GM12878 (cell line): ENCODE measurements around the gene AKAP17A. TPM values are rescaled to one million over a fixed set of nuclear protein-coding genes. Genes with fewer than 3 reads are reported as not detected.

Source experiments
- ATAC-seq: fragments of 200-7000 bp; cut with Tn5 transposase; 3 replicates; pipeline ENCODE4 v1.9.1; 2020; ENCODE audit warnings: mild to moderate bottlenecking, moderate library complexity
- BruUV-seq: library from RNA; stranded (reverse); fragments of 400-500 nt; replicated peaks from 2 replicates; lab custom pipeline; 2021; lab: Mats Ljungman, UMichigan
- CTCF ChIA-PET: fragments of 300-600 bp; sonication (Branson Sonifier 250); formaldehyde crosslinking; extraction: SDS; loops from one replicate; lab custom pipeline; 2021; ENCODE audit warnings: inconsistent platforms; lab: Yijun Ruan, JAX
- POLR2A ChIA-PET: fragments of 350-600 bp; formaldehyde crosslinking; extraction: SDS; loops from one replicate; lab custom pipeline; 2021; ENCODE audit warnings: inconsistent platforms; lab: Charles Lee
- RAD21 ChIA-PET: fragments of 300-600 bp; sonication (Branson Sonifier 250); formaldehyde crosslinking; loops from one replicate; lab custom pipeline; 2023; ENCODE audit warnings: antibody characterized with exemption; ENCODE audit not compliant: unreplicated experiment; lab: Charles Lee
- SMC1A ChIA-PET: fragments of 300-600 bp; sonication (Branson Sonifier 250); formaldehyde crosslinking; loops from one replicate; lab custom pipeline; 2023; ENCODE audit not compliant: unreplicated experiment, uncharacterized antibody; lab: Charles Lee
- DNase-seq: peaks from one replicate; pipeline ENCODE4 v3.0.0-alpha.2; 2011; ENCODE audit warnings: low read depth, low spot score
- FAIRE-seq: peaks from 3 replicates; lab custom pipeline; 2011; peaks lifted over from hg19 to GRCh38; lab: Jason Lieb, UNC
- H2AFZ ChIP-seq: 2 replicates; pipeline ENCODE4 v1.6.0; 2011; ENCODE audit warnings: low read depth, low read length, control low read depth; ENCODE audit not compliant: control insufficient read depth
- H3K27ac ChIP-seq: 2 replicates; pipeline ENCODE4 v1.5.1; 2011; ENCODE audit warnings: control low read depth; ENCODE audit not compliant: control insufficient read depth, insufficient read depth
- H3K27me3 ChIP-seq, 2 experiments: replicated peaks in 1 of 2; 2 replicates each; pipeline versions ENCODE4 v1.6.0 to v1.6.1; 2011; ENCODE audit warnings: low read length in 1 of 2; ENCODE audit not compliant: control insufficient read depth in 2 of 2, insufficient read depth in 2 of 2
- H3K36me3 ChIP-seq, 2 experiments: 2 replicates each; pipeline ENCODE4 v1.5.1; 2011; ENCODE audit warnings: low read length in 1 of 2; ENCODE audit not compliant: control insufficient read depth in 2 of 2, insufficient read depth in 2 of 2
- H3K4me1 ChIP-seq: 2 replicates; pipeline ENCODE4 v1.6.1; 2011; ENCODE audit warnings: mild to moderate bottlenecking, low read length, moderate library complexity, mixed read lengths; ENCODE audit not compliant: control insufficient read depth, insufficient read depth
- H3K4me2 ChIP-seq: 2 replicates; pipeline ENCODE4 v1.6.0; 2011; ENCODE audit warnings: control low read depth; ENCODE audit not compliant: control insufficient read depth, insufficient read depth
- H3K4me3 ChIP-seq: fragments of 200-600 bp; sonication (generic); 2 replicates; pipeline ENCODE4 v1.5.1; 2016
- H3K79me2 ChIP-seq: 2 replicates; pipeline ENCODE4 v1.6.0; 2011; ENCODE audit warnings: low read length; ENCODE audit not compliant: control insufficient read depth, insufficient read depth
- H3K9ac ChIP-seq: 2 replicates; pipeline ENCODE4 v1.8.0; 2011; ENCODE audit warnings: low read length, control low read depth, mixed read lengths; ENCODE audit not compliant: control insufficient read depth, insufficient read depth
- H3K9me3 ChIP-seq: replicated peaks from 3 replicates; pipeline ENCODE4 v1.5.1; 2011; ENCODE audit warnings: mild to moderate bottlenecking, low read length; ENCODE audit not compliant: control insufficient read depth, insufficient read depth
- H4K20me1 ChIP-seq: 2 replicates; pipeline ENCODE4 v1.6.0; 2011; ENCODE audit not compliant: control insufficient read depth, insufficient read depth
- BACH1 ChIP-seq: fragments of 450-650 bp; IDR thresholded peaks from 2 replicates; pipeline ENCODE4 v1.6.1; 2017; ENCODE audit warnings: mild to moderate bottlenecking, borderline replicate concordance
- CBX3 ChIP-seq: fragments of 200-600 bp; sonication (generic); IDR thresholded peaks from 2 replicates; pipeline ENCODE4 v1.6.1; 2016; ENCODE audit warnings: low read depth, borderline replicate concordance
- SPI1 ChIP-seq: IDR thresholded peaks from 2 replicates; pipeline ENCODE4 v1.6.1; 2011; ENCODE audit warnings: low read depth, mild to moderate bottlenecking, low read length, moderate library complexity, borderline replicate concordance; ENCODE audit not compliant: insufficient read depth
- TAF1 ChIP-seq: IDR thresholded peaks from 2 replicates; pipeline ENCODE4 v1.6.1; 2011; ENCODE audit warnings: mild to moderate bottlenecking, low read depth, low read length, borderline replicate concordance
- TCF7 ChIP-seq: IDR thresholded peaks from 2 replicates; pipeline ENCODE4 v1.6.1; 2014; ENCODE audit warnings: antibody characterized with exemption, borderline replicate concordance
- ZNF384 ChIP-seq: IDR thresholded peaks from 2 replicates; pipeline ENCODE4 v1.6.1; 2012; ENCODE audit warnings: low read depth, mild to moderate bottlenecking, low read length, improper control_type of control experiment, borderline replicate concordance
- ZZZ3 ChIP-seq: IDR thresholded peaks from 2 replicates; pipeline ENCODE4 v1.6.1; 2011; ENCODE audit warnings: low read depth; ENCODE audit not compliant: control insufficient read depth, insufficient read length
- WGBS: methylation state at CpG from one replicate; pipeline ENCODE4 v1.1.6; 2016; ENCODE audit warnings: low lambda C conversion rate; ENCODE audit not compliant: insufficient replicate concordance, insufficient coverage; ENCODE audit errors: missing lambda C conversion rate; 5-methylcytosine and 5-hydroxymethylcytosine counted together
- in situ Hi-C: fragments of 300-500 bp; cut with MboI; formaldehyde crosslinking; loops from 9 replicates; pipeline ENCODE4 v1.14.3; 2018; ENCODE audit warnings: mixed read lengths
- intact Hi-C: fragments of 100-400 bp; cut with micrococcal nuclease; formaldehyde crosslinking; loops from one replicate; pipeline ENCODE4 v1.14.2; 2022; ENCODE audit not compliant: unreplicated experiment
- polyA plus RNA-seq, 11 experiments: library from polyadenylated mRNA; depleted of rRNA in 4 of 11; unstranded in 6 of 11; stranded (reverse) in 5 of 11; fragments of >200 nt; fragmentation: Nextera tagmentation in 4 of 11; fragmentation: Illumina TruSeq in 1 of 11; extraction: Ambion mirVana in 4 of 11; extraction: Trizol in 1 of 11; gene quantifications; 1 replicate in 1 of 11; 2 replicates in 10 of 11; pipeline versions ENCODE4 v1.2.1 to v1.2.3, GENCODE V29; 2011 to 2016; ENCODE audit warnings: inconsistent platforms in 2 of 11, missing spikeins in 2 of 11, low read depth in 1 of 11
- total RNA-seq, 4 experiments: library from RNA; depleted of rRNA in 3 of 4; stranded (reverse); fragments of >200 nt in 3 of 4; fragmentation: Illumina TruSeq in 1 of 4; extraction: Trizol in 1 of 4; gene quantifications; 2 replicates each; pipeline versions ENCODE4 v1.2.1 to v1.2.3, GENCODE V29; 2013 to 2021
- TF ChIP-seq, protein P1 (sequence below), 3 experiments: IDR thresholded peaks in 2 of 3; conservative IDR thresholded peaks in 1 of 3; 2 replicates each; pipeline ENCODE4 v1.5.1; 2011; ENCODE audit warnings: low read depth in 3 of 3, low read length in 3 of 3, mild to moderate bottlenecking in 3 of 3, control low read depth in 2 of 3, moderate library complexity in 2 of 3, inconsistent platforms in 1 of 3, mixed read lengths in 1 of 3; ENCODE audit not compliant: control insufficient read depth in 2 of 3, insufficient read depth in 1 of 3; ENCODE audit errors: extremely low read depth in 1 of 3

The AKAP17A gene
- total and polyA plus RNA-seq, 10 of the 15 experiments (the other 5 are each of a cell fraction or from before 2014, with no cell fraction given): 3.0 to 55.8 (median 25.5) TPM

GRCh38 chrX:1629244-1629643 is 37.8 kb downstream of the AKAP17A start:
- no peak for TF ChIP-seq BACH1
- TF ChIP-seq, protein P1, sequence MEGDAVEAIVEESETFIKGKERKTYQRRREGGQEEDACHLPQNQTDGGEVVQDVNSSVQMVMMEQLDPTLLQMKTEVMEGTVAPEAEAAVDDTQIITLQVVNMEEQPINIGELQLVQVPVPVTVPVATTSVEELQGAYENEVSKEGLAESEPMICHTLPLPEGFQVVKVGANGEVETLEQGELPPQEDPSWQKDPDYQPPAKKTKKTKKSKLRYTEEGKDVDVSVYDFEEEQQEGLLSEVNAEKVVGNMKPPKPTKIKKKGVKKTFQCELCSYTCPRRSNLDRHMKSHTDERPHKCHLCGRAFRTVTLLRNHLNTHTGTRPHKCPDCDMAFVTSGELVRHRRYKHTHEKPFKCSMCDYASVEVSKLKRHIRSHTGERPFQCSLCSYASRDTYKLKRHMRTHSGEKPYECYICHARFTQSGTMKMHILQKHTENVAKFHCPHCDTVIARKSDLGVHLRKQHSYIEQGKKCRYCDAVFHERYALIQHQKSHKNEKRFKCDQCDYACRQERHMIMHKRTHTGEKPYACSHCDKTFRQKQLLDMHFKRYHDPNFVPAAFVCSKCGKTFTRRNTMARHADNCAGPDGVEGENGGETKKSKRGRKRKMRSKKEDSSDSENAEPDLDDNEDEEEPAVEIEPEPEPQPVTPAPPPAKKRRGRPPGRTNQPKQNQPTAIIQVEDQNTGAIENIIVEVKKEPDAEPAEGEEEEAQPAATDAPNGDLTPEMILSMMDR (IDR thresholded peaks at IDR 0.05 in 2 of 3, conservative IDR thresholded peaks at IDR 0.05 in 1 of 3; ENCODE audit: control insufficient read depth in 2 of 3, extremely low read depth in 1 of 3, insufficient read depth in 1 of 3, low read depth in 3 of 3, low read length in 3 of 3): no peak
- no peak for TF ChIP-seq ZNF384
- no peak for TF ChIP-seq CBX3
- no peak for TF ChIP-seq SPI1
- TF ChIP-seq TCF7: no peak
- no peak for TF ChIP-seq ZZZ3
- no peak for TF ChIP-seq TAF1
- no peak overlapping the region for H2AFZ ChIP-seq
- RAD21 ChIA-PET: no interaction called here
- no TSS peak for BruUV-seq
- H3K4me3 ChIP-seq: no peak overlapping the region
- no peak overlapping the region for H3K9ac ChIP-seq
- H3K27ac ChIP-seq: no peak overlapping the region
- SMC1A ChIA-PET: no interaction called here
- DNase-seq: no peak
- intact Hi-C loops (no loop called here), in situ Hi-C loops (no loop called here)
- H3K4me2 ChIP-seq: no peak overlapping the region
- ATAC-seq: no peak
- H3K36me3 ChIP-seq: no peaks in the 10 kb centered on the region
- no peaks in the 10 kb centered on the region for H3K27me3 ChIP-seq
- POLR2A ChIA-PET: no interaction called here
- FAIRE-seq: no peak
- H3K4me1 ChIP-seq: no peaks in the 10 kb centered on the region
- no peaks in the 10 kb centered on the region for H3K79me2 ChIP-seq
- no peaks in the 10 kb centered on the region for H3K9me3 ChIP-seq
- CTCF ChIA-PET: no interaction called here
- H4K20me1 ChIP-seq: no peaks in the 10 kb centered on the region
- 83% methylated on average over 6 of the region's 7 CpGs for WGBS
